GM19043 (cell line): ENCODE results near the gene PAX7.
"Not testable (repeated sequence)": the region's sequence is repeated elsewhere in the genome, so short reads cannot be mapped to it uniquely, and the experiment has no call there.

Experiments
- ATAC-seq: cut with Tn5 transposase; IDR thresholded peaks from one replicate; pipeline ENCODE4 v1.9.1; 2021; ENCODE audit warnings: low read depth; ENCODE audit not compliant: unreplicated experiment

The PAX7 gene

DNA sequence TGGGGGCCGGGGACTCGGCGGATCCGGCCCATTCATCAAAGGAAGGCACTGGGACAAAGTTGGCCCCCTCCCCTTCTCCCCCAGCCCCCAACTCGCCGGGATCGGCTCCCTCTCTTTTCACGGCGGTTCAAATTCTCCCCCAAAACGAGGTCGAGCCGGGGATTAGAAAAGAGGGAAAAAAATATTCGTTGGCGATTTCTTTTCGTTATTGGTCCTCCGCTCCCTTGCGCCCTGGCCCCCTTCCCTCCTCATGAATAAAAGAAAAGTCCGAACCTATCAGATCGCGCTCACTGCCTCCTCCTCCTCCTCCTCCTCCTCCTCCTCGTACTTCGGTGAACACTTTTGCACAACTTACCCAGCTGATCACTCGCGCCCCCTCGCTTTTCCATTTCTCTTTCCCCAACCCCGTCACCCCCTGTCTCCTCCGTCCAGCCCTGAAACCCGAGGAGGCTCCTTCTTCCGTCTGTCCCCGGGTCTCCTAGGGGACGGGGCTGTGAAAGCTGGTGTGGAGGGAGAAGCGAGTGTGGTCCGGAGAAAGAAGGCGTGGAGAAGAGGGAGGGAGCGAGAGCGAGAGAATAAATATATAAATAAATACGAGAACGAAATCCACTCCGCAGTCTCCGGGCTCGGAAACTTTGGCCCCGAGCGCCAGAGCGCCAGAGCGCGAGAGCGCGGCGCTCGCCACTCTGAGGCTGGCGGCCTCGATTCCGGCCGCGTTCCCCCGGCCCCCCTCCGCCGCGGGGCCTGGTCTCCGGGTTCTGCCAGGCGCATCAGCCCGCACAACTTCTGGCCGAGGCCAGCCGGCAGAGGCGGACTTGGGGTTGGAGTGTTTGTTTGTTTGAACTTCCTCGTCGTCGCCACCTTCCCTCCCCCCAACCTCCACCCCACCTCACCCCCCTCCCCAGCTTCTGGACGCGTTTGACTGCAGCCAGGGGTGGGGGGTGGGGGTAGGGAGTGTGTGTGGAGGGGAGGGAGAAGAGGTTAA is at the start of gene PAX7:
Gene PAX7 (plus strand): TSS at position 336 of the 985 bp plus-strand sequence. CDS start 758 bp downstream, outside the sequence.
- ATAC-seq = no peak

DNA sequence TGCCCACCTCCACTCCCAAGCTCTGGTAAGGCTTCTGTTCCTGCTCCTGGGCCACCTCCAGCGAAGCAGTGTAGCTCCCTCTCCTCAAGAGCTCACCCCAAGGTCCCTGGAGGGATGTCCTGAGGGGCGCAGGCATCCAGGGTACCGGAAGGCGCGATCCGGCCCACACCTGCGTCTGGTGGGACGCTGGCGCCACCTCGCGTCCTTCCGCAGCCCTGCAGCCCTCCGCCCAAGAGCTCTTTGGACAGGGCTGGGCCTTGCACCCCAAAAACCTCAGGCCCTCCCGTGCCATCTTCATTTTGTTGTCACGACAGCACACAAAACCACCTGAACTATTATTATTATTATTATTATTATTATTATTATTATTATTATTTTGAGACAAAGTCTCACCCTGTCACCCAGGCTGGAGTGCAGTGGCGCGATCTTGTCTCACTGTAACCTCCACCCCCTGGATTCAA is 49.2 kb upstream of the PAX7 start:
- no peak for ATAC-seq

DNA sequence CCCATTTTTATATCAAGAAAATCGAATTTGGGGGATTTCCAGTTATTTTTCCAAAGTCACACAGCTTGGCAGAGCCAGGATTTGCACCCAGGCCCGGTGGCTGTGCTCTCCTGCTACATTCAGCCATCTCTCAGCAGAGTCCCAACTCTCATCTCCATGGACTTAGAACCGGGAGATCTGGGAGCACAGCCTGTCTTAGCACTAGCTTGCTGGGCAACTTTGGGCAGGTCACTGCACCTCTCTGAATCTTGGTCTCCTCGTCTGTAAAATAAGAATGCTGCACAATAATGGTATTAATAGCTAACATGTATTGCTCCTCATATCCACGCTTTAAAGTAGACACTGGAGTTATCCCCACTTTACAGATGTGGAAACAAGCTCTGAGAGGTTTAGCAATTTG is 47.8 kb upstream of the PAX7 start:
- ATAC-seq = no peak

DNA sequence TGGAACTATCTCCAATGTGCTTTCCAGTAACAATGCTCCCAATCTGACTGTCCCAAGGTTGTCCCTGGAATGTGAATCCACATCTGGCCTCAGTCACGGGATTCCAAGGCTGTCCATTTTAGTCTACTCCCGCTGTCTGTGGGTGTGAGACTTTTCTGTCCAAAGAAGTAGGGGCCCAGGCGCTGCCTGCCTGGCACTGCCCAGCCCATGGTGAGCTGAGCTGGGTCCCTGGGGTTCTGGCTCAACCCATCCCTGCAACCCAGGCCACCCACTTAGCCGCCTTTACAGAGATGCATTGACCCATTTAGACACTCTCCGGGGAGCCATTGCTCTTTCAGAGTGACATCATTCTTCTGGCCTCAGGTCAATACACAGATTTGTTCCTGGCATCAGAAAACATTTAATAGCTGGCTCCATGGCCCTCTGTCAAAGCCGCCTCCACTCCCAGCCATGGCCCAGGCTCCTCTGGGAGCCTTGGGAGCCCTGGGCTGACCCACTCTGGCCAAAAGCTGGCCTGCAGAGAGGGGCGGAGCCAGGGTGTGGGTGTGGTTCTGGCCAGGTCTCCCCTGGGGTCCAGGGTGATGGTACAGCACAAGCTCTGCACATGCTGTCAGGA is 47.2 kb upstream of the PAX7 start:
- no peak for ATAC-seq

DNA sequence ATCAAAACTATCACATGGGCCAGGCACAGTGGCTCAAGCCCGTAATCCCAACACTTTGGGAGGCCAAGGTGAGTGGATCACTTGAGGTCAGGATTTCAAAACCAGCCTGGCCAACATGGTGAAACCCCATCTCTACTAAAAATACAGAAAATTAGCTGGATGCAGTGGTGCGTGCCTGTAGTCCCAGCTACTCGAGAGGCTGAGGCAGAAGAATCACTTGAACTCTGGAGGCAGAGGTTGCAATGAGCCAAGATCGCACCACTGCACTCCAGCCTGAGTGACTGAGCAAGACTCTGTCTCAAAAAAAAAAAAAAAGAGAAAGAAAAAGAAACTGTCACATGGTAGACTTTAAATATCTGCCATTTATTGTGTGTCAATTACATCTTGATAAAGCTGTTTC is 44.6 kb upstream of the PAX7 start:
- not testable (repeated sequence) for ATAC-seq

DNA sequence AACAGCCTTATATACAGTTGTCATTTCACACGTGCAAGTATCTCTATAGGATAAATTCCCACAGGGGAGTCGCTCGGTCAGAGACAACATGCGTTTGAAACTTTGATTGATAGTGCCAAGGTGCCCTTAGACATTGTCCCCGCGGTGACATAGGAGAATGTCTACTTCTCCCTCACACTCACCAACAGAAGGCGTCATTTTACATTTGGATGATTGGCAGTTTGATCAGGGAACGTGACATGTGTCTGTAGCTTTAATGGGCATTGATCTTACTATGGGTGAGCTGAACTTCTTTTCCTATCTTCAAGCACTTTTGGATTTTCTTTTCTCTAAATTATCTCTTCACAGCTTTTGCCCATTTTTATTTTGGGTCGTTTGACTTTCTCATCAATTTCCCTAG is 42.6 kb upstream of the PAX7 start:
- no peak for ATAC-seq

DNA sequence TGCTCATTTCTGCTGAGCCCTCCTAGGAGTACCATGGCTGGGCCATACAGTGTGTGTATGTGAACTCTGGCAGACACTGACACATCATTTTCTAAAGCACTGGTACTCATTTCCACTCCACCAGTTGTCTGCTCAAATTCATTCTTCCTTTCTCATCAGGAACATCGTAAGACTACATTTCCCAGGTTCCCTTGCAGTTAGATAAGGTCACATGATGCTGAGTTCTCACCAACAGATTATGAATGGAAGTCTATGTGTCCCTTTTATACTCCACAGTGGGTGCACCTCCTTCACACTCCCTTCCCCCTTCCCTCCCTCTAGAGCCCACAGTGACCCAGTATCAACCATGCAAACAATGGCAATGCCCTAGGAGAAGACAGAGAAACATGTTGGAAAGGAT is 38.3 kb upstream of the PAX7 start:
- ATAC-seq = no peak

DNA sequence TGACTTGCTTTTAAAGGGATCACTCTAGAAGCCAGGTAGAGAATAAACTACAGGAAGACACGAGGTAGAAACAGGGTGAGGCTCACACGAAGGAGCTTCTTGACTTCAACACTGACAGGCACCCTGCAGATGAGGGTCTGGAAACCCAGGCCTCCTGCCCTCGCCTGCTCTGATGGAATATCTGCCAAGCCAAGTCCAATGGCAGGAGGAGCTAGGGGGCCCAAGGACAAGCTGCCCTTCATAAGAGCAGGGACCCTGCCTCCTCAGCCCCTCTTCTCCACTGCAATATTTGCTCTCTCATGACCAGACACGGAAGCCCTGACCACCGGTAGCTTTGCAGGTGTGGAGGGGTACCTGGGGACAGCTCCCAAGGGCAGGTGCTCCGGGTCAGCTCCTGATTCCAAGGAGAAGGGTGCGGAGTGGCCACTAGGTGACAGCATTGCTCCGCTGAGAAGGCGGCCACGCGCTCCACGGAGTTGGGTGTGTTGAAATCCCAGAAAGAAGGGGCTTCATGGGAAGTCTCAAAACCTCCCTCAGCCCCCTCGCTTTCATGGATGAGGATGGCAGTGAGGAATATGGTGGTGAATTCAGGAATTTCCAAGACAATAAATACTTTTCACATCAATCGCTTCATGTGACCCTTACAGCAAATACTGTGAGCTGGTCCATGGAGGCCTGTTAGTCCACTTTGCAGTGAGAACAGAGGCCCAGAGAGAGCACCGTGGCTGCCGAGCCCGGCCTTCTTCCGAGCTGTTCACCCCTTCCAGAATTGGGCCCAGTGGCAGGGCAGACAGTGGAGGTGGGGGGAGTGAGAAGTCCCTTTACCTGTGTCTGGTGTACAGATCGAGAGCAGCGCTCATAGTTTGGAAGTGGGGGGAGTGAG is 33.2 kb upstream of the PAX7 start:
- no peak for ATAC-seq

DNA sequence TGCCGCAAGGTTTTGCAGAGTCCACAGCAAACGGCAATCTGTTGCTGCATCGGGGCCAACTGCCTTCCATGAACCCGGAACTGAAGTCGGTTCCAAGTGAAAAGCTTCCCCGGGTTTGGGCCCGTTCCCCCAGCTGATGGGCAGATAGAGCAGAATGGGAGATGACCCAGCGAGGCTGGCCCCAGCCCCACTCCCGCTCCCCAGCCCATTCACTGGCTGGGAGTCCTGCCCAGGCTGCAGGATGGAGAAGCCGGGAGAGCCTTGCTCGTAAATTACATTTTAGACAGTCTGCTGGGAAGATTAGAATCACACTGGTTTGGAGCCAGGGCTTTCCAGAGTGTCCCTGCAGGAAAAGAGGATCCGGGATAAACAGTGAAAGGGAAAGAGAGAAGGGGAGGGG is 31.6 kb upstream of the PAX7 start:
- no peak for ATAC-seq

DNA sequence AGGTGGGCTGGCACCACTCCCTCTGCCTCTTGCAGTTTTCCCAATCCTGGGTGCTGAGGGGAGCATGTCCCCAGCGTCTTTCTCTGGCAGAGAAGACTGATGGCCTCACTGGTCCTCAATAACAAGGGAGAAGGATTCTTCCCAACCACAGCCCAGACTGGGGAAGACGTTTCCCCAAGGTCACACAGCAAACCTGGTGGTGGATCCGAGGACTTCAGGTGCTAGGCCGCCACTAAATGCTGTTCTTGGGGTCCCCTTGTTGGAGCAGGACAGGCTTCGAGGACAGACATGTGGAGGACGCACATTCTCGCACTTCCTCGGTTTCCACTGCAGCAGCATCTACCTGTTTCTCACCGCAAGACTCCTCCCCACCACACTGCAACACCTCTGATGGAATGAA is 30.9 kb upstream of the PAX7 start:
- no peak for ATAC-seq

DNA sequence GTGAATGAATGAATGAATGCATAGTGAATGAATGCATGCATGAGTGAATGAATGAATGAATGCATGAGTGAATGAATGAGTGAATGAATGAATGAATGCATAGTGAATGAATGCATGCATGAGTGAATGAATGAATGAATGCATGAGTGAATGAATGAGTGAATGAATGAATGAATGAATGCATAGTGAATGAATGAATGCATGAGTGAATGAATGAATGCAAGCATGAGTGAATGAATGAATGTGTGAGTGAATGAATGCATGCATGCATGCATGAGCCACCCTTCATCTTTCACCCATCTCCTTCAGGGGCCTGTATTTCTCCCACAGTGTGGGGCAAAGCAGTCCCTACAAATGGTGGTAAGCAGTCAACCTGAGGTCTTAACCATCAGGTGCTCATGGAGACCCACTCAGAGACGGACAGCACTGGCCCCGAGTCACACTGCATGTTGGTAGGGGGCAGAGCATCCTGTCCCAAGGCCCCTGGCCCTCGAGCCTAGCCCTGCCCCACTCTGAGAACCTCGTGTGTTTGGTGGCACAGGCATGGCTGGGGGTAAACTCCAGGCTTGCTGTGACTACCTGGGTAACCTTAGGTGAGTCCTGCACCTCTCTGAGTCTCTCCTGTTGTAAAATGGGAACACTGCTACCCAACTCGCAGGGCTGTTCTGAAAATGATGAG is 28.0 kb upstream of the PAX7 start:
- no peak for ATAC-seq

DNA sequence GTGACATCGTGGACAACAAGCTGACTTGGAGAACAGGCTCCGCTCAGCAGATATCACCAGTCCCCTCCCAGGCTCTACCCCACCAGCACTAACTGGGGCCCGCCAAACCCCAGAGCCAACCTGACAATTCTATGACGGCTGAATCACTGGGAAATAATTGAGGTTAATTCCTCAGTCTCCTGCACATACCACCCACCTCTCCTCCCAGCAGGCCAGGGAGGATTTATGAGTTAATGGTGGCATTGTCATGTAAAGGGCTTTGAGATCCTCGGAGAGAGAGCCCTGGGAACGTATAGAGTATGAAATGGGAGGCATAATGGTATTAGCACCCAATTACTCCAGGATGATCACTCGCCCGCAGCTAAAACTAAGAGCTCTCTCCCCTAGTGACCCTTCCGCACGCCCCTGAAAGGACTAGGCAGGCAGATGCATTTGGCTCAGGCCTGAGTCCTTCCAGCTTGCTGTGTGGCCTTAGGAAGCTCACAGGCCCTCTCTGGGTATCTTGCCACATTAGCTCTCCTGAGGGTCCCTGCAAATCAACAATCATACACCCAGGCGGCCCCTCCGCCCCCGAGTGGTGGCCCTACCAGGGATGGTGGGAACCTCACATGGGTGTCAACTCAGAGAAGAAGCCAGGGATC is 27.3 kb upstream of the PAX7 start:
- no peak for ATAC-seq

DNA sequence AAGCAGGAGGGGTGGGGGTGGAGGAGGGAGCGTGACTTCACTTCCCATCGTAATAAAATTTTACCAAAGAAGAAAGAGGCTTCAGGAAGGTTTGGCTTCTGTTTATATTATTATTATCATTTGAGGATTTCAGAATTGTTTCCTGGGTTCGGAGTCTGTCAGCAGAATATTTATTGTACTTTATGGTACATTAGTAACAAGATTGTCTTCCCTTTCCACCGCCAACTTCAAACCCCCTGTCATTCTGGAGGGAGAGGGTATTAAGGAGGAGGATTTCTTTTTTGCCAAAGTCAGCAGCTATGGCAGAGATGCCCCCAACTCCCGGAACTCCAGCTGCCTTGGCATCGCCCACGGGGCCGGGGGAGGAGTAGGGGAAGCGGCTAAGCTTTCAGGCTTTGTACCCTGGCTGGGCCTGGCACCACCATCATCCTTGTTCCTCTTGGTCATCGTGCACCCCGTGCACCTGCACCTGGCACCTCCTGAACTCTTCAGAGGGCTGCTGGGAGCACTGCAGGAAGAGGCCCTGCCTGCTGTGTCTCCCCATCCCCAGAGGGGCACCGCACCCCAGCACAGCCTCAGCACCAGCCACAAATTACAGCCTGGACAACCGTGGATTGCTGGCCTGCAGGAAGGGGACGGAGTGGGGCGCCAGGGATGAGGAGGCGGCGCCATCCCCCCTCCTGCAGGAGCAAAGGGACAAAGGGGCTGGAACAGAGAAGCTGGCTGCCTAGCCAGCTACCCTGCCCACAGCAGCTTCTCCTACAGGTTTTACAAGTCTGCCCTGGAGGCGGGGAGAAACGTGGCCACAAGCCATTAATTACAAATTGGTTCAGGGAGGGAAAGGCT is 24.0 kb upstream of the PAX7 start:
- no peak for ATAC-seq

DNA sequence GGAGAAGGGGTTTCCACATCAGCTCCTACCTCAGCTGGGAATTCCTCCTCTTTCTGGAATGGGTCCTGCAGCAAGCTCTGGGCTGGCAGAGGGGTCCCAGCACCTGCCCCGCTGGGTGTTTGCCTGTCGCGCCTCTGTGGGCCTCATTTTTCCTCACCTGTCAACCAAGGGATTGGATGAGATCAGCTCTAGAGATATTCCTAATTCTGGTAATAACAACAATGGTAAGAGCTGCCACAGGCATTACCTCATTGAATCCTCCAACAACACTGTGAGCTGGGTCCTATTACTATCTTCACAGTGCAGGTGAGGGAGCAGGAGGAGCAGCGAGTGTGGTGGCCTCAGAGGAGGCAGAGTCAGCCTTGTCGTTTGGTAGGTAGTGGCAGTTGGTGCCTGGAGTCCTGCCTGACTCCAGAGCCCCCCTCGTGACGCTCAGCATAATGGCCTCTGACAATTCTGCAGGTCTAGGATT is 23.3 kb upstream of the PAX7 start:
- no peak for ATAC-seq

DNA sequence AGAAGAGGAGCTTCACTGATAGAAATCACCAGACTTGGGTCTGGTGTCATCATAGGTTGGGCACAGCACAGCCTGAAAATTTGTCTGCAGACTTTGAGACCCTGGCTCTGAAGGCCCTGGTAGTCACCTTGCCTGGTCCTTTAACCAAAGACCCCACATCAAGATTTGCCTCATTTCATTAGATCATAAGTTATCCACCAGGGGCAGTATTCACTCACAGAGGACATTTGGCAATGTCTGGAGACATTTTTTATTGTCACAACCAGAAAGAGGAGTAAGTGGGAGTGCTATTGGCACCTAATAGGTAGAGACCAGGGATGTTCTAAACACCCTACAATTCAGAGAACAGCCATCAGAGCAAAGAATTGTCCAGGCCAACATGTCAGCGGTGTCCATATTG is 22.1 kb upstream of the PAX7 start:
- ATAC-seq = no peak

DNA sequence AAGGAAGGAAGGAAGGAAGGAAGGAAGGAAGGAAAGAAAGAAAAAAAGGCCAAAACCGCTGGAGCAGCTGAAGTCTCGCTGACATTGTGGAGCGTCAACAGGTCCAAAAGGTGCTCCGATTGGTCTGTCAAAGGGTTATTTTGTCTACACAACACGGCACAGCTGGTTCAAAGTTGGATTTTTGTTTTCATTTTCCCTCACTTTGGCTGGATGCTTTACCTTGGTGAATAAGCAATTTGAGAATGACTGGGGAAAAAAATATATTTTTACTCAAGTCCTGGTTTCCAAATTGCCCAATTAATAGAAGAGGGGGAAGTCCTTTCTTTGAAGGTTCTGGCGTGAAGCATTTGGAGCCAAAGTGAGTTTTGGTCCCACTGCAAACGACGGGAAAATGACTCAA is 19.3 kb upstream of the PAX7 start:
- no peak for ATAC-seq

DNA sequence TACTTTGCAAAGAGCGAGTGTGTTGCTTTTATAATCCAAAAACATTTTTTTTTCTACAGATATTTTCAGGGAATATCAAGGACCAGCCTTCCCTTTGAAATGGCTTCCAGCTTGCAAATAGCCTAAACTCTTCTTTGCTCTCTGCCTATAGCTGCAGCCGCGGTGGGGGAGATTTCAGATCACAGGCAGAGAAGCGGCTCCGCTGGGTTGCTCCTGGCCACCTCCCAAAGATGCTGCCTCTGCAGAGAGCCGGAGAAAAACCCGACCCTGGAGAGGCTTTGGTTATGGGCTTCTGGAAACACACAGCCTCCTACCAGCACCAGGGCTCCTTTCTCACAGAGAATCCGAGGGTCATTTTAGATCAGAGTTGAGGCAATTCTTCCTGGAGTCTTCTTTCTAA is 18.6 kb upstream of the PAX7 start:
- ATAC-seq = no peak

DNA sequence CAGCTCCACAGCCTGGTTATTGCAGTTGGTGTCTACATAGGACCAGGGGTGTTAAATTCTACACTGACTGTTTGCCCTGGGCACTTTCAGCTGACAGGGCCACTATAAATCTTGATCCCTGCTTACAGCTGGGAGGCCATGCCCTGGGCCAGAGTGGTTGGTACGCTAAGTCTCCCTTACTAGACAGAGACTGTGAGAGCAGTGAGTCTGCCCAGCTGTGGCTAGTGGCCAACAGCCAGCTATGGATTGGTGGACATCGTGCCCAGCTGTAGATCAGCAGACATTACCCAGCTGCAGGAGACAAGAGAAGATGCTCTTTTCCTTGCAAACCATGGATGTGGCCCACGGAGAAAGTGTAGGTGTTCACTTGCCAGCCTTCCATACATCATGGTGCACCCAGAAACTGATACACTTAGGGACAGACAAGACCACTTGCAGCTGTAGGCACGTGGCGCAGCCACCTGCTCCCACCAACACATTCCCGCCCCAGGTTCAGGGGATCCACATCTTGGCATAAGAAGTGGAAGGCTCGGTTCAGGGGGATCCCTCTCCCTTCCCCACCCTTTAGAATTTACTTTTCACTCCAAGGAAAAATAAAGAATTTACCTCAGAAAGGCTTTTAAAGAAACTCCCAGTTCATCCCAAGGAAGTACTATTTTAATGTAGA is 16.4 kb upstream of the PAX7 start:
- ATAC-seq = no peak
